ENCODE measurements around the gene SLC25A43. TPM values are rescaled to one million over a fixed set of nuclear protein-coding genes. Genes with fewer than 3 reads are reported as not detected.

Gene SLC25A43
- total RNA-seq, 2 experiments from 2014 or later, result 0.91 to 1.0 TPM

- DNase-seq (no peak), ATAC-seq (ENCODE audit: poor library complexity) (no peak)
- POLR2A ChIA-PET, result no interaction called here
- Histone ChIP-seq H3K4me3 (ENCODE audit: low read length) (no peak overlapping the region), H3K36me3 (ENCODE audit: insufficient read depth, low read length) (no peaks in the 10 kb centered on the region), H3K27me3 (ENCODE audit: control insufficient read depth in 1 of 2, insufficient read depth in 2 of 2, low read length in 2 of 2) (no peaks in the 10 kb centered on the region), H3K9me3 (ENCODE audit: control insufficient read depth in 1 of 2, insufficient read depth in 1 of 2, low read length in 2 of 2) (no peaks in the 10 kb centered on the region), H3K27ac (ENCODE audit: low read depth in 1 of 2, low read length in 2 of 2) (no peak overlapping the region), H3K4me1 (ENCODE audit: insufficient read depth, low read length) (no peaks in the 10 kb centered on the region)
- intact Hi-C loops (cut with DNase I, micrococcal nuclease), result no loop called here
- no peaks in the 10 kb centered on the region for H3K4me1 Mint-ChIP-seq (ENCODE audit: low read depth)
- no peak overlapping the region for H3K4me3 Mint-ChIP-seq
- no peak for TF ChIP-seq CTCF (IDR thresholded peaks at IDR 0.05)
- H3K27ac Mint-ChIP-seq, result no peak overlapping the region
- H3K36me3 Mint-ChIP-seq (ENCODE audit: low read depth), result no peaks in the 10 kb centered on the region
- CTCF ChIA-PET, result no interaction called here
- H3K9me3 Mint-ChIP-seq, result no peaks in the 10 kb centered on the region
- no peaks in the 10 kb centered on the region for H3K27me3 Mint-ChIP-seq
Observed at GRCh38 chrX:119453202-119453601, 54.1 kb downstream of the SLC25A43 start.

- H3K4me1 Mint-ChIP-seq (ENCODE audit: low read depth), result no peaks in the 10 kb centered on the region
- intact Hi-C loops (cut with DNase I, micrococcal nuclease), result no loop called here
- POLR2A ChIA-PET, result no interaction called here
Observed at GRCh38 chrX:119455264-119455663, 56.1 kb downstream of the SLC25A43 start.

GRCh38 chrX:119459181-119459580 is 60.0 kb downstream of the SLC25A43 start:
- H3K27me3 ChIP-seq (ENCODE audit: control insufficient read depth in 1 of 2, insufficient read depth in 2 of 2, low read length in 2 of 2), result no peaks in the 10 kb centered on the region
- no peaks in the 10 kb centered on the region for H3K27me3 Mint-ChIP-seq
- intact Hi-C loops (cut with DNase I, micrococcal nuclease), result no loop called here
- no peaks in the 10 kb centered on the region for H3K36me3 Mint-ChIP-seq (ENCODE audit: low read depth)
- H3K27ac ChIP-seq (ENCODE audit: low read depth in 1 of 2, low read length in 2 of 2), result no peak overlapping the region
- H3K4me1 Mint-ChIP-seq (ENCODE audit: low read depth), result no peaks in the 10 kb centered on the region
- no peak for TF ChIP-seq CTCF (IDR thresholded peaks at IDR 0.05)
- no peaks in the 10 kb centered on the region for H3K36me3 ChIP-seq (ENCODE audit: insufficient read depth, low read length)
- ATAC-seq (ENCODE audit: poor library complexity) (no peak), DNase-seq (no peak)
- H3K4me3 Mint-ChIP-seq, result no peak overlapping the region
- no peak overlapping the region for H3K27ac Mint-ChIP-seq
- no peaks in the 10 kb centered on the region for H3K9me3 Mint-ChIP-seq
- H3K4me3 ChIP-seq (ENCODE audit: low read length), result no peak overlapping the region
- CTCF ChIA-PET, result no interaction called here
- POLR2A ChIA-PET, result no interaction called here
- H3K4me1 ChIP-seq (ENCODE audit: insufficient read depth, low read length), result no peaks in the 10 kb centered on the region
- no peaks in the 10 kb centered on the region for H3K9me3 ChIP-seq (ENCODE audit: control insufficient read depth in 1 of 2, insufficient read depth in 1 of 2, low read length in 2 of 2)

More at GRCh38 chrX:119455264-119455663, 56.1 kb downstream of the SLC25A43 start:
- no peak for ATAC-seq (ENCODE audit: poor library complexity)
- no peak overlapping the region for H3K4me3 Mint-ChIP-seq
- Histone ChIP-seq H3K36me3 (ENCODE audit: insufficient read depth, low read length) (no peaks in the 10 kb centered on the region), H3K4me3 (ENCODE audit: low read length) (no peak overlapping the region), H3K4me1 (ENCODE audit: insufficient read depth, low read length) (no peaks in the 10 kb centered on the region), H3K27me3 (ENCODE audit: control insufficient read depth in 1 of 2, insufficient read depth in 2 of 2, low read length in 2 of 2) (no peaks in the 10 kb centered on the region), H3K9me3 (ENCODE audit: control insufficient read depth in 1 of 2, insufficient read depth in 1 of 2, low read length in 2 of 2) (no peaks in the 10 kb centered on the region), H3K27ac (ENCODE audit: low read depth in 1 of 2, low read length in 2 of 2) (no peak overlapping the region)
- no peak for DNase-seq
- no peaks in the 10 kb centered on the region for H3K9me3 Mint-ChIP-seq
- no peaks in the 10 kb centered on the region for H3K36me3 Mint-ChIP-seq (ENCODE audit: low read depth)
- no peak for TF ChIP-seq CTCF (IDR thresholded peaks at IDR 0.05)
- CTCF ChIA-PET, result interaction anchor here (0.7 to 1.5 kb wide), 2 partner anchors 22 to 27 kb away, joined by 3 read pairs; no protein-coding TSS in a partner anchor
- no peaks in the 10 kb centered on the region for H3K27me3 Mint-ChIP-seq
- no peak overlapping the region for H3K27ac Mint-ChIP-seq

Data from CD4-positive, alpha-beta T cell (primary cell).